Loucy (cell line): Measurements from ENCODE around the gene STK39.

Source experiments
- EZH2phosphoT487 ChIP-seq: fragments of 200-600 bp; IDR thresholded peaks from 2 replicates; pipeline ENCODE4 v1.6.1; 2018; ENCODE audit warnings: antibody characterized with exemption, mild to moderate bottlenecking, moderate library complexity, borderline replicate concordance
- TF ChIP-seq, protein P1 (sequence below): fragments of 200-600 bp; sonication (generic); conservative IDR thresholded peaks from 2 replicates; pipeline ENCODE4 v1.5.1; 2014; ENCODE audit warnings: mild to moderate bottlenecking, antibody characterized with exemption, low read length

DNA sequence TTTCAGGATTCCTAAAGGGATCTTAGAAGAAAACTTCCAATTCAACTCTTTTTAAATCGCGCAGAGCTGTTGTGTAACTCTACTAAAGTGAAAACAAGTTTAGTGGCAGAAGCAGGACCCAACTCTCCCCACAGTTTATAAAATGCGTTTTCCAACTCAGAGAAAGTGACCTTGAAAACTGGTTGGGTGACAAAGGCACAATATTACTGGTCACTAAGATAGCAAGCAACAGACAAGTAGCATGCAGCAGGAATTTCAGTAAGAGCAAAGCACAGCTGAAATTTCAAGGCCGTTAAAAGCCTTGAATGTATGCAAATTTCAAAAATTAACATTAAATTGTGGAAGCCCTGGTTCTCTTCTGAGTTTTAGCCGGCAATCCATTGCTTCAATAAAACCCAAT, 66.9 kb downstream of the STK39 start:
- TF ChIP-seq, protein P1, sequence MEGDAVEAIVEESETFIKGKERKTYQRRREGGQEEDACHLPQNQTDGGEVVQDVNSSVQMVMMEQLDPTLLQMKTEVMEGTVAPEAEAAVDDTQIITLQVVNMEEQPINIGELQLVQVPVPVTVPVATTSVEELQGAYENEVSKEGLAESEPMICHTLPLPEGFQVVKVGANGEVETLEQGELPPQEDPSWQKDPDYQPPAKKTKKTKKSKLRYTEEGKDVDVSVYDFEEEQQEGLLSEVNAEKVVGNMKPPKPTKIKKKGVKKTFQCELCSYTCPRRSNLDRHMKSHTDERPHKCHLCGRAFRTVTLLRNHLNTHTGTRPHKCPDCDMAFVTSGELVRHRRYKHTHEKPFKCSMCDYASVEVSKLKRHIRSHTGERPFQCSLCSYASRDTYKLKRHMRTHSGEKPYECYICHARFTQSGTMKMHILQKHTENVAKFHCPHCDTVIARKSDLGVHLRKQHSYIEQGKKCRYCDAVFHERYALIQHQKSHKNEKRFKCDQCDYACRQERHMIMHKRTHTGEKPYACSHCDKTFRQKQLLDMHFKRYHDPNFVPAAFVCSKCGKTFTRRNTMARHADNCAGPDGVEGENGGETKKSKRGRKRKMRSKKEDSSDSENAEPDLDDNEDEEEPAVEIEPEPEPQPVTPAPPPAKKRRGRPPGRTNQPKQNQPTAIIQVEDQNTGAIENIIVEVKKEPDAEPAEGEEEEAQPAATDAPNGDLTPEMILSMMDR, result no peak
- TF ChIP-seq EZH2phosphoT487, result no peak
